Parathyroid adenoma (tissue), 2 donors: ENCODE results near the gene ST3GAL3.

ENCODE experiments used
- H2AFZ ChIP-seq: fragments of 300-600 bp; sonication (generic); one replicate; pipeline ENCODE4 v1.7.0; 2017; ENCODE audit warnings: antibody characterized with exemption, mild to moderate bottlenecking
- H3K27ac ChIP-seq: fragments of 300-600 bp; sonication (generic); one replicate; pipeline ENCODE4 v1.7.0; 2017
- H3K27me3 ChIP-seq: fragments of 300-600 bp; sonication (generic); one replicate; pipeline ENCODE4 v1.7.0; 2017; ENCODE audit warnings: low read length; ENCODE audit not compliant: control insufficient read depth, insufficient read depth
- H3K36me3 ChIP-seq: fragments of 300-600 bp; sonication (generic); one replicate; pipeline ENCODE4 v1.7.0; 2017; ENCODE audit warnings: low read length; ENCODE audit not compliant: control insufficient read depth, insufficient read depth
- H3K4me1 ChIP-seq: fragments of 300-600 bp; sonication (generic); one replicate; pipeline ENCODE4 v1.7.0; 2017; ENCODE audit warnings: control low read depth
- H3K4me2 ChIP-seq: fragments of 300-600 bp; sonication (generic); one replicate; pipeline ENCODE4 v1.7.0; 2017; ENCODE audit warnings: low read length
- H3K4me3 ChIP-seq: fragments of 300-600 bp; sonication (generic); one replicate; pipeline ENCODE4 v1.7.0; 2017; ENCODE audit warnings: low read depth, low read length
- H3K79me2 ChIP-seq: fragments of 300-600 bp; sonication (generic); one replicate; pipeline ENCODE4 v1.7.0; 2017; ENCODE audit warnings: control low read depth
- H3K9ac ChIP-seq: fragments of 300-600 bp; sonication (generic); one replicate; pipeline ENCODE4 v1.7.0; 2017; ENCODE audit warnings: mild to moderate bottlenecking
- H3K9me3 ChIP-seq: fragments of 300-600 bp; sonication (generic); one replicate; pipeline ENCODE4 v1.7.0; 2017; ENCODE audit warnings: low read length; ENCODE audit not compliant: control insufficient read depth
- CTCF ChIP-seq: fragments of 300-600 bp; sonication (generic); IDR thresholded peaks from one replicate; pipeline ENCODE4 v1.7.0; 2017; ENCODE audit warnings: antibody characterized with exemption, mild to moderate bottlenecking
- donor health status: primary hyperparathyroidism.

Gene ST3GAL3

DNA sequence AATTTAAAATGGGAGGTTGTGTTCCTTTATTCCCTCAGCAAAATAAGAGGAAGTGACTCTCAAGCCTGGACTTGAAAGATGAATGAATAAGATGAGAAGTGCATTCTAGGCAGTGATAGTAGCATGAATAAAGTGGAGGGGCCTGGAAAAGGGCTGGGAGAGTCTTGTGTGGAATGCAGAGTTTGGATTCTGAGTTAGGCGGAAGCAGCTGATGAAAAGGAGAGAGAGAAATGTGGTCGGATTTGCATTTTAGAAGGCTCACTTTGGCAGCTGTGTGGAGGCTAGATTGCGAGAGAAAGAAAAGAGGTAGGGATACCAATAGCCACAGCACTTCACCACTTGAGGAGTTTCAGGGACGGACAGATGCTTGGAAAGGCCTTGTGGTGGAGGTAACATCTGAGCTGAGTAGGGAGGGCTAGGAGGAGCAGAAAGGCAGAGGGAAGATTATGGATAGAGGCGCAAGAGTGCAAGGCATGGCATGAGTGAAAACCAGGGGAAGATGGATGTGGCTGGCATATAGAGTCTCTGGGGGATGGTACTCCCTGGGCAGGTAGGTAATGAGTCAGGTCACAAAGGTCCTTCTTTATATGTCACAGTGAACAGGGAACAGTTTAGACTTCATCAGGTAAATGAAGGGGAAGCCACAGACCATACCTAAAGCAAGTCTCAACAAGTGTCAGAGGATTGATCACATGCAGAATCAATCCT, 59.6 kb downstream of the ST3GAL3 start:
- Histone ChIP-seq H3K79me2 (peaks cover 2% of the 10 kb centered on the region), H3K4me1 (peaks cover 2% of the 10 kb centered on the region), H3K4me3 (no peak overlapping the region), H2AFZ (no peak overlapping the region), H3K27ac (no peak overlapping the region), H3K36me3 (no peaks in the 10 kb centered on the region), H3K9ac (no peak overlapping the region), H3K27me3 (no peaks in the 10 kb centered on the region), H3K4me2 (no peak overlapping the region), H3K9me3 (no peaks in the 10 kb centered on the region)
- no peak for TF ChIP-seq CTCF

- TF ChIP-seq CTCF, result no peak
- no peaks in the 10 kb centered on the region for H3K27me3 ChIP-seq
- no peak overlapping the region for H3K4me2 ChIP-seq
- no peaks in the 10 kb centered on the region for H3K9me3 ChIP-seq
- peaks cover 2% of the 10 kb centered on the region for H3K4me1 ChIP-seq
- no peak overlapping the region for H3K27ac ChIP-seq
- peaks cover 2% of the 10 kb centered on the region for H3K79me2 ChIP-seq
- no peak overlapping the region for H3K4me3 ChIP-seq
- H3K9ac ChIP-seq, result no peak overlapping the region
- H3K36me3 ChIP-seq, result no peaks in the 10 kb centered on the region
- no peak overlapping the region for H2AFZ ChIP-seq
Measured at GRCh38 chr1:43768168-43768567, 60.8 kb downstream of the ST3GAL3 start.

DNA sequence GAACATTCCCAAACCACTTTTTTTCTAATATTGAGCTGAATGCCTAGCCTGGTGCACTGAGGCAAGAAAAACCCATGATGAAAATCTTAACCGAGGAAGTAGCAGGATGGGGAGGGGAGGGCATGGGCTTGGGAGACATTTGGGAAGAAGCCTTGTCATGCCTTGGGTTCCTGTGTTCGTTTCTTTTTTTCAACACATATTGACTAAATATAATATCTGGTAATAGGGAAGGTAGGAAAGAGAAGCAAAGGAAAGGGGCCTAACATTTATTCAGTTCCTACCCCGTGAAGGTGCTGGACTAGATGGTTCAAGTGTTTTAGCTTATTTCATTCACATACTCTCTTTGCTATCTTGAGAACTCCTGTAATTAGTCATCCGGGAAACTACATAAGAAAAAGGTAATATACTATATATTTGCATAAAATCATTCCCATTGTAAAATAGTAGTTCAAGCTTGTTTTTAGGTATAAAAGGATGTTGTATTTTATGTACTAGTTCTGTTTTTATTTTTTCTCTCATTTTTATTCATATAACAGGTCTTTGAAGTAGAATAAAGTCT, 62.1 kb downstream of the ST3GAL3 start:
- Histone ChIP-seq H3K4me2 (no peak overlapping the region), H3K4me3 (no peak overlapping the region), H3K9me3 (no peaks in the 10 kb centered on the region), H3K27me3 (no peaks in the 10 kb centered on the region), H3K79me2 (peaks cover 2% of the 10 kb centered on the region), H3K27ac (no peak overlapping the region), H3K9ac (no peak overlapping the region), H3K36me3 (no peaks in the 10 kb centered on the region), H3K4me1 (no peaks in the 10 kb centered on the region), H2AFZ (no peak overlapping the region)
- no peak for TF ChIP-seq CTCF

DNA sequence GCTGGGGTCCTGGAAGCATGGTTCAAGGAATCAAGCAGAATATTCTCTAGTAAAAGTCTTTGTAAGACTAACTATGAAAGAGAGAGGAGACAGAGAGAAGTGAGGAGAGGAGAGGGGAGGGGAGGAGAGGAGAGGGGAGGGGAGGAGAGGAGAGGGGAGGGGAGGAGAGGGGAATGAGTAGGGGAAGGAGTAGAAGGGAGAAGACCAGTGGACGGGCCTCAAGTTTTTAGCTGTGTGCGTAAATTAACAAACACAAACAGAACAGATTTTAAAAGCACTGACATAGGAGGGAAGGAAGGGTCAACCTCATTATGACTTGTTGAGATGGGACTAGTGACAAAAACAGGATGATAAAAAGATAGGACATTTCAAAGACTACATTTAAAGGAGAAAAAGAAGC, 62.8 kb downstream of the ST3GAL3 start:
- Histone ChIP-seq H3K27ac (no peak overlapping the region), H3K79me2 (no peaks in the 10 kb centered on the region), H3K4me3 (no peak overlapping the region), H2AFZ (no peak overlapping the region), H3K4me2 (no peak overlapping the region), H3K9me3 (no peaks in the 10 kb centered on the region), H3K27me3 (no peaks in the 10 kb centered on the region), H3K36me3 (no peaks in the 10 kb centered on the region), H3K4me1 (no peaks in the 10 kb centered on the region), H3K9ac (no peak overlapping the region)
- TF ChIP-seq CTCF, result no peak

DNA sequence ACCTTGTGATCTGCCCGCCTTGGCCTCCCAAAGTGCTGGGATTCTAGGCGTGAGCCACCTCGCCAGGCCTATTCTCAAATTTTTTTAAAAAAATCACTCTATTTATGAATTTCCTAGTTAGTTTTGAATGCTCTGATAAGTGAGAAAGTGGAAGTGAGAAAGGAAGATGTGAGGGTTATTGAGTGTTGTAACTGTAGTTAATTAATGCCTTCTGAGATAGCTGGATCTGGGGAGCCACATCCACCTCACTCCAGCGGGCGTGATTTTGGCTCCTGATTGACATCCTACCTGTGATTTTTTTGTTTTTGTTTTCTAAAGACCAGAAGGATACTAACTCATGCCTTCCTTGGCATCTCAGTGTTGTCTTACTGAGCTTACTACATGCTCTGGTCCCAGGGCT, 65.6 kb downstream of the ST3GAL3 start:
- H3K4me1 ChIP-seq, result no peaks in the 10 kb centered on the region
- H3K4me3 ChIP-seq, result no peak overlapping the region
- H3K9ac ChIP-seq, result no peak overlapping the region
- H3K4me2 ChIP-seq, result no peak overlapping the region
- TF ChIP-seq CTCF, result no peak
- H3K9me3 ChIP-seq, result no peaks in the 10 kb centered on the region
- H3K79me2 ChIP-seq, result no peaks in the 10 kb centered on the region
- no peak overlapping the region for H2AFZ ChIP-seq
- no peaks in the 10 kb centered on the region for H3K36me3 ChIP-seq
- no peaks in the 10 kb centered on the region for H3K27me3 ChIP-seq
- no peak overlapping the region for H3K27ac ChIP-seq
